GM11168 (cell line): ENCODE results near the gene SGK2.

Source experiments
- in situ Hi-C: fragments of 300-500 bp; cut with MboI; formaldehyde crosslinking; loops from one replicate; pipeline ENCODE4 v1.12.0; 2022; ENCODE audit warnings: low sequenced_read_pairs; ENCODE audit not compliant: unreplicated experiment

The SGK2 gene

DNA sequence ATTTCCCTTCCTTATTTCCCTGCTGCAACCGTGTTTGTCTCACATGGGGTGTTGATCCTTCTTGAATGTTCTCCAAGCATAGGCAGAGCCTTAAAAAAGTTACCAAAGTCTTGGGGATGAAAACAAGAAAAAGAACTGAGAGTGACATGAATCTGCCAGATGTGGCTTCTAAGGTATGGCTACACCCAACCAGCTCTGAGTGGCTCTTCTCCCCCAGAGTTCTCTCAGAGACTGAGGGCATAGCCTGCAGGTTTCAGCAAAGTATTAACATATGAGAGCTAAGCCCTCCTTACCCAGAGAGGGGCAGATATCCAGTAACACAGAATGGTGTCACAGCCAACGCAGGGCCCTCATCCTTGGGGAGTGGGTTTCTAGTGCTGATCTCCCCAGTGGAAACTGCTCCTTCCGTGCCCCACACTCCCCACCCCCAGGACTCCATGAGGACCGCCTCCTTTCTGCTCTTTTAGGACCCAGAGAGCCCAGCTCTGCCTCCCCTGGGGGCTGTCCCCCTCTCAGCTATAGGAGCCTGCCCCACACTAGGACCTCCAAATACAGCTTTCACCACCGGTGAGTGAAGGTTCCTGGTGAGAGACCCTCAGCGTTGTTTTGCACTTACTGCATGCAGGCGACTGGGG lies 23.3 kb upstream of the SGK2 start:
- in situ Hi-C loops: loop anchor here (5.0 to 25.0 kb wide), 2 partner anchors 157 to 552 kb away; no protein-coding TSS in a partner anchor

DNA sequence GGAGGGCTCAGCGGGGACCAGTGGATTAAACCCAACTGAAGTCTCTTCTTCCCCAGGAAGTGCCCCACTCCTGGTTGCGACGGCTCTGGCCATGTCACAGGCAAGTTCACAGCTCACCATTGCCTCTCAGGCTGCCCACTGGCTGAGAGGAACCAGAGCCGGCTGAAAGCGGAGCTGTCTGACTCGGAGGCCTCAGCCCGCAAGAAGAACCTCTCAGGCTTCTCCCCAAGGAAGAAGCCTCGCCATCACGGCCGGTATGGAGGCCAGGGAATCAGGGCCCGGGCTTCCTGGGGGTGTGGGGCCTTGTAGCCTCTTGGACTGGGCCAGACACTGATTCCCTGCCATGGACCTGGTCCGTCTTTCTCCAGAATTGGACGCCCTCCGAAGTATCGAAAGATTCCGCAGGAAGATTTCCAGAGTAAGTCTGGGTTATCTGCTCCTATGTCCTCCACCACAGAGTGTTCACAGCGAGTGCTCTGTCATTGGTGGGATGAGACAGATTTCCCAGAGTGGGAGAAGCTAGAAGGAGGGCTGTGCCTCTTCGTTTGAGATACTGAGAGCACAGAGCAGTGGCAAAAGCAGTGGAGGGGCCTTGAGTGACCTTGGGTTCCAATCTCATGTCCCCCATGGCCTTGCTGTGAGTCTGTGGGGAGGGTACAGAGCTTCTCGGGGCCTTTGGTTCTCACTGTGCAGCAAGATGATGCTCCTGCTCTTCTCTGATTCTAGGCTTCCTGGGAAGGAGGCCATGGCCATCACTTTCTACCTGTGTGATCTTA lies 22.6 kb upstream of the SGK2 start:
- in situ Hi-C loops: loop anchor here (5.0 to 25.0 kb wide), 2 partner anchors 156 to 551 kb away; no protein-coding TSS in a partner anchor

DNA sequence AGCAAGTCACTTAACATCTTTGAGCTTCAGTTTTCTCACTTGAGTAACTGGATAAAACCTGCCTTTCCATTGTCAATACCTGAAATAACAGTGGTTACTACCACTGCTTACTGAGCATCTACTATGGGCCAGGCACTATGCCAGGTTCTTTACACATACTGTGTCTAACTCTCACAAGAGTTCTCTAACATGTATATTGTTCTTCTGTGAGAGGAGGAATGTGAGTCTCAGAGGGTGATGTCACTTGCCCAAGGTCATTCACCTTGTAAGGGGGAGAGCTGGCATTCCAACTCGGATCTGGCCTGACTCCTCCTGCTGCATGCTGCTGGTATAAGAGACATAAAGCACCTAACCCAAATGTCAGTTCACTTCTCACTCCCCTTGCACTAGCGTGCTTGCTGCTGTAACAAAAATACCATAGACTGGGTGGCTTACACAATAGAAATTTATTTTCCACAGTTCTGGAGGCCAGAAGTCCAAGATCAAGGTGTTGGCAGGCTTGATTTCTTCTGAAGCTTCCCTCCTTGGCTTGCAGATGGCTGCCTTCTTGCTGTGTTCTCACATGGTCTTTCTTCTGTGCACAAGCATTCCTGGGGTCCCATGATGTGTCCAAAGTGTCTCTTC lies 21.9 kb upstream of the SGK2 start:
- in situ Hi-C loops: loop anchor here (5.0 to 25.0 kb wide), 2 partner anchors 155 to 550 kb away; no protein-coding TSS in a partner anchor

DNA sequence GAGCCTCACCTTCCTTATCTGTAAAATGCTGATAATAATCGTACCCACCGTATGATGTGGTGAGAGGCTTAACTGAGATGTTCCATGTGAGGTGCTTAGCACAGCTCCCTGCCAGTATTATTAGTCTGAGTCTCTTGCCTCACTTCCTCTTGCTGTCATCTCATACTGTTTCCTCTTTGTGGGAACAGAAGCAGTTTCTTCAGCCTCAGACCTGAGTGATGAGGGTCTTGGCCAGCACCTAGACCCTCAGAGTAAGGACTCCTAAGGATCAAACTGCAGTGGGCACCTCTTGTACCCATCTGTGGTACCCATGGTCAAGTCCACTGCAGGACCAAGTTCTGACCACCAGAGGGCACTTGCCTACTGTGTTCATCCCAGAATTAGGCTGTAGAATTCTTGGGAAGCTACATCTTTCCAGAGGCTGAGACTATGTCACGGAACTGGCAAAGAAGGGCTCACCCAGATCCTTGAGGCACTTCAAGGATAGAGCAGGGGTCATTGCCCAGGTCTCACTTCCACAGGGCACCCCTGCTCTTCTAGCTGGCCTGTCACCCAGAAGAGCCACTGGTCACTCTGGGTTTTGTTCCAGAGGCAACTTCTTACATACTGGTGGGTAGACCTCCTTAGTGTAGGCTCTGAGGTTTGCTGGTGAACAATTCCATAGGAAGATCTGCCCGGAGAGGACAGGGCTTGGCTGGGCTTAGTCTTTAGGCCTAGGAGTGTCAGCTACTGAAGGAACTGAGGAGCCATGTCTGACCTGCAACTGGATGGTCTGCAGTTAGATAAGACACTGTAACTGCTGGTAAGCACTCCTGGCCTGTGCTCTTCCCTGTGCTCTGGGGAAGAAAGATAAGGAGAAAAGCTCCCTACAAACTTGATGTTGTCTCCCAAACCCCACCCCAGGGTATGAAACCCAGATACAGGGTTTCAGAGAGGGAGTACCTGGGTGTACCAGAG lies 20.6 kb upstream of the SGK2 start:
- in situ Hi-C loops: loop anchor here (5.0 to 25.0 kb wide), 2 partner anchors 154 to 549 kb away; no protein-coding TSS in a partner anchor

DNA sequence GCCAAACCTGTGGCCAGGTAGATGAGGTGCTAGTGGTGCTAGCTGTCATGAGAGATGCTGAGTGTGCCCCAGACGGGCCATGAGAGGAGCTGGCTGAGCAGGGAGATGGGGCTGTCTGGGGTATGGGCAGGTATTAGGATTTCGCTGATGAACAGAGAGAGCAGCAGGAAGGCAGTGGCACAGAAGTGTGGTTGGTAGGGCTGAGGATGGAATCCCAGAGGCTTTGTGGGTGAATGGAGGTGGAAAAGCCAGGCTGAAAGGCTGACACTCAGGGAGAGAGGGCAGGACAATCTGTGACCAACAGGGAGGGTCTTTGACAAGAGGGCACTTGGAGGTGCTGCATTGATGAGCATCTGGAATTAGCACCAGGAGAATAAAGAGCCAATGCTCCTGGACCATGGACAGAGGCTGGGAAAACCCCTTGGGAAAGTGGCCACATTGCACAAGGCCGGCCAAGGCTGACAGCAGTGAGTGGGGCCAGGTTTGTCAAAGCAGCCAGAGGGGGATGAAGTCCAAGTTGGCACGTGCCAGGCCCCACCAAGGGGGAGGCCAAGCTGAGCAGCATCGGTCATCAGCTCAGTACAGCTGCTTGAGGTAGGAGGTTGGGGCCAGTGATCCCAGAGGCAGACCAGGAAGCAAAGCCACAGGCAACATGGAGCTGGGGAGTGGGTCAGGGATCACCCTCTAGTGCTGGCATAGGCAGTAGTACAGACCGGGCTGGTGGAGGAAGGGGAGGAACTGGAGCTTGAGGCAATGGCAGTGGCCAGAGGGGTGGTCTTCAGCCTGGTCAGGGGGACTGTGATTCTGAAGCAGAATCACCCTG lies 19.7 kb upstream of the SGK2 start:
- in situ Hi-C loops: loop anchor here (5.0 to 25.0 kb wide), 2 partner anchors 153 to 548 kb away; no protein-coding TSS in a partner anchor

DNA sequence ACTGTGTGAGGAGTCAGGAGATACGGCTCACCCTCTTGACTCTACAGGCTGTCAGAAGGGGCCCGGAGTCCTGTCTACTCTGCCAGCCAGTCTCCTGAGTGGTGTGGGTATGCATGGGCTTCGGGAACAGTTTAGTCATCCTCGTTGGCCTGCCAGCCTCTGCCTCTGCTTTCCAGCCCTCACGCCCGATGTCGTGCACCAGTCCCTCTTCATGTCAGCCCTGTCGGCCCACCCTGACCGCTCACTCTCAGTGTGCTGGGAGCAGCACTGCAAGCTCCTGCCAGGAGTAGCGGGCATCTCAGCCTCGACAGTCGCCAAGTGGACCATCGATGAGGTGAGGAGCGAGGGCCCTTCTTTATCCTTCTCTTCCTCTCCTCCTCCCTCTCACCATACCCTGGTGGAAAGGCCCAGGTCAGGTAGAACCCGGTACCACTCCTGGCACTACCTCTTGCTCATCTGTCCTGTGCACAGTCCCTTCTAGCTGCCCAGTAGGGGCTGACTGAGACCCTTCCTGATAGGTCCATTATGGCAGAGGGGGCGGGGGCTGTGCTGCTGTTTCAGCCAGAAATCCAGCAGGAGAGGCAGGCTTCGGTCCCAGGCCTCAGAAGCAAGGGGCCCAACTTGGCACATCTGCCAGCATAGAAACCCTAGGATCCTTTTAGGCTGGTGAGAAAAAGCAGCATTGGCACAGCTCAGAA lies 18.7 kb upstream of the SGK2 start:
- in situ Hi-C loops: loop anchor here (5.0 to 25.0 kb wide), 2 partner anchors 152 to 547 kb away; no protein-coding TSS in a partner anchor

- in situ Hi-C loops: loop anchor here (25.0 kb wide), 1 partner anchor 547 kb away; no protein-coding TSS in a partner anchor
Measured at GRCh38 chr20:43540673-43541060, 18.2 kb upstream of the SGK2 start.

GRCh38 chr20:43541214-43541613 lies 17.6 kb upstream of the SGK2 start:
- in situ Hi-C loops: loop anchor here (25.0 kb wide), 1 partner anchor 546 kb away; no protein-coding TSS in a partner anchor

- in situ Hi-C loops: loop anchor here (25.0 kb wide), 1 partner anchor 545 kb away; no protein-coding TSS in a partner anchor
Measured at GRCh38 chr20:43542161-43542560, 16.7 kb upstream of the SGK2 start.

DNA sequence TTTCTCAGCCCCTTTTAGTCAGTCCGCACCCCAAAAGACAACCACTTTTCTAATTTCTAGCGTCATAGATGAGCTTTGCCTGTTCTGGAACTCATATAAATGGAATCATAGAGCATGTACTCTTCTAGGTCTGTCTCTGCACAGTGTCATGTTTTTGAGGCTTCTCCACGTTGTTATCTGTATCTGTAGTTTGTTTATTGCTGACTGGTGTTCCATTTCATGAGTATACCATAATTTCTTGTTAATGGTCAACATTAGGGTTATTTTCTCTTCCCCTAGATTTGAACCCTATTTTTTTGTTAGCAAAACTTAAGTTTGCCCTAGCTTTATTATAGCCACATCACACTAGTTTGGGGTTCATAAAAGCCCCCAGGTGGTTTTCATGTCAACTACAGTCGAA lies 16.2 kb upstream of the SGK2 start:
- in situ Hi-C loops: loop anchor here (25.0 kb wide), 1 partner anchor 545 kb away; no protein-coding TSS in a partner anchor

GRCh38 chr20:43543138-43543537 lies 15.7 kb upstream of the SGK2 start:
- in situ Hi-C loops: loop anchor here (25.0 kb wide), 1 partner anchor 544 kb away; no protein-coding TSS in a partner anchor

DNA sequence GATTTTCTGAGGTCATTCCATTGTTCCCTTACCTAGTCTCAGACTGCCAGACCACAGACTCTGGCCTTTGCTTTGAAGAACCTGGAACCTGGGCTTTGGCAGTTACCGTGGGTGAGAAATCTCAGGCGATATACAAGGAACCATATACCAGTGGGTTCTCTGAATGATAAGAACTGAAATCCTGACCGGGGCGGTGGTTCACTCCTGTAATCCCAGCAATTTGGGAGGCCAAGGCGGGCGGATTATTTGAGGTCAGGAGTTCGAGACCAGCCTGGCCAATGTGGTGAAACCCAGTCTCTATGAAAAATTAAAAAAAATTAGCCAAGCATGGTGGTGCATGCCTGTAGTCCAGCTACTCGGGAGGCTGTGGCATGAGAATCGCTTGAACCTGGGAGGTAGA lies 14.3 kb upstream of the SGK2 start:
- in situ Hi-C loops: loop anchor here (25.0 kb wide), 1 partner anchor 543 kb away; no protein-coding TSS in a partner anchor

GRCh38 chr20:43545837-43546578 lies 12.8 kb upstream of the SGK2 start:
- in situ Hi-C loops: loop anchor here (25.0 kb wide), 1 partner anchor 541 kb away; no protein-coding TSS in a partner anchor

DNA sequence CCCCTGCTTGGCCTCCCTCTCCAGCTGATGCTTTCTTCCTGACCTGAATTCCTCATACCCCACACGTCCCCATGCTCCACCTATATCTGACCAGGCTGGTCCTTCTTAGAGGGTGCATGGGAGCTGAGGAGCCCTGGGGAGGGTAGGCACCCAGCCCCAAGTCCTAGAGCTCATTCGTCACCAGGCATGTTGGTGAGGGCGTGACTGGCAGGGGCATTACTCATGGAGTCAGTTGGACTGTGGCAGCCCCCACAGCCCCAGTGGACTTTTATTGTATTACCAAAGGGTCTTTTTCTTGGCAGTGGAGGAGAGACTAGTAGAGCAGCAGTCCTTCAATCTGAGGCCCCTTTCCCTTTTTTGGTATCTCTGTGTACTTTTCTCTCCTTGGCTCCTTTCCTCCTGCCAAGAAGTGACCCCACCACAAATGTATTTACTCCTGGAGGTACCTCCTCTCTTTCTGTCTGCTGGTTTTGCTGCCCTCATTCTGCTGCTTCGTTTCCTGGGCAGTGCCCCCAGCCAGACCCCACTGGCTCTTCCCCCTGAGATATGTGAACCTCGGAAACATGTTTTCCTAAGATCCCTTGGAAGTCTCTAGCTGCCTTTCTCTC lies 10.4 kb upstream of the SGK2 start:
- in situ Hi-C loops: loop anchor here (25.0 kb wide), 1 partner anchor 539 kb away; no protein-coding TSS in a partner anchor

DNA sequence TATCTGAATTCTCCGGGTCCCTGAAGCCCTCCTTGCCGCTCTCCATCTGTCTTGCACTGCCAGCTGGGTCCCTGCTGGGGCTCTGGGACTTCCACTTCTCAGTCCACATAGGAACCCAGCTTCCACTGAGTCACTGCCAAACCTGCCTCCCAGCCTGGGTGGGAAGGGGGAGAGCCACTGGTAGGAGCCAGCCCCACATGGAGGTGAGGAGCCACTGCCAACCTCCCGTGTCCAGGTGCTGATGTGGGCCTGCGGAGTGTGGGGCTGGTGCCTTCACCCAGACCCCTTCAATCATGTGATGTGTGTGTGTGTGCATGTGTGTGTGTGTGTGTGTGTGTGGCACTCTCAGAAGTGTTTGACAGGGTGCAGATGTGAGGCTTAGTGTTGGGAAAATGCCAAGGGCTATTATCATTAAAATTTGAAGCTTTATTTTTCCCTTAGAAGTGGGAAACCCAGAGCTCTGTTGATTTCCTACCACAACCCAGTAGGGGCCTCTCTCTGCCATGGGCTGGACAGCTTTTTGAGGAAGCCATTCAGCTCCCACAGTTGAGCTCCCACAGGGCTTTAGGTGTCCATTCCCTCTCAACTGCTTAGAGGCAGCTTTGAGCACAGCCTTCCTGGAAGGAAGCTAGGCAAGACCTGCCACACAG lies 9.3 kb upstream of the SGK2 start:
- in situ Hi-C loops: loop anchor here (25.0 kb wide), 1 partner anchor 538 kb away; no protein-coding TSS in a partner anchor

DNA sequence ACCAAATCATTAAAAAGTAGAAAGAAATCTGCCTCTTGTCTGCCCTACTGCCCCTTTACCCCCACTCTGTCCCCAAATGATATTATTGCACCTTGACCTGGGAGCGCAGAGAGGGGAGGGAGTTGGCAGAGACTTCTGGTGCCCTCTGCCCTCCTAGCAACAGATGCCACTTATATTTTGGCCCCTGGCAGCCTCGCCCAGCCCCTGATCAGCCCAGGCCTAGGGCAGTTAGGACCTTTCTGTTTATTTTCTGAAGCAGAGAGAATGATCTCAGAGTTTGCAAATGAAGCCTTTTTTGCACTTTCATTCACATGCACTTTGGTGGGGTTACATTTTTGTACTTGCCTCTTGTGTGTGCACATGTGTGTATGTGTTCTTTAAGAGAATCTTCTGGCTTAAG lies 8.4 kb upstream of the SGK2 start:
- in situ Hi-C loops: no loop called here
